NCI-H2081 treated with DMSO at 0.1 percent for 48 hours (cell line): Measurements from ENCODE around the gene SEC31A.
"Not testable (repeated sequence)": the region's sequence is repeated elsewhere in the genome, so short reads cannot be mapped to it uniquely, and the experiment has no call there.

Experiments
- DNase-seq: peaks from one replicate; lab custom pipeline; 2025; lab: John Stamatoyannopoulos, UW

Gene SEC31A

GRCh38 chr4:82833060-82833459 is 57.9 kb downstream of the SEC31A start:
- not testable (repeated sequence) for DNase-seq

- DNase-seq = no peak
These were observed 65.5 kb downstream of the SEC31A start for GRCh38 chr4:82825425-82825824.

GRCh38 chr4:82823062-82823461 is 67.9 kb downstream of the SEC31A start:
- DNase-seq = no peak

- DNase-seq = no peak
These were observed 70.3 kb downstream of the SEC31A start for GRCh38 chr4:82820689-82821088.

- DNase-seq = no peak
These were observed 72.0 kb downstream of the SEC31A start for GRCh38 chr4:82818664-82819662.

GRCh38 chr4:82816874-82817273 is 74.1 kb downstream of the SEC31A start:
- DNase-seq = not testable (repeated sequence)

- no peak for DNase-seq
These were observed 76.9 kb downstream of the SEC31A start for GRCh38 chr4:82814034-82814433.

GRCh38 chr4:82811838-82812341 is 79.1 kb downstream of the SEC31A start:
- DNase-seq = no peak

GRCh38 chr4:82811392-82811791 is 79.6 kb downstream of the SEC31A start:
- no peak for DNase-seq

- DNase-seq = no peak
These were observed 80.8 kb downstream of the SEC31A start for GRCh38 chr4:82810176-82810575.

- DNase-seq = no peak
These were observed 81.3 kb downstream of the SEC31A start for GRCh38 chr4:82809619-82810018.

GRCh38 chr4:82803746-82804145 is 87.2 kb downstream of the SEC31A start:
- DNase-seq = no peak

GRCh38 chr4:82802911-82803310 is 88.0 kb downstream of the SEC31A start:
- DNase-seq = no peak

GRCh38 chr4:82801910-82802521 is 88.9 kb downstream of the SEC31A start:
- no peak for DNase-seq

- DNase-seq = no peak
These were observed 91.7 kb downstream of the SEC31A start for GRCh38 chr4:82799006-82799881.

- DNase-seq = no peak
These were observed 92.6 kb downstream of the SEC31A start, which contains the start of gene SCD5 for GRCh38 chr4:82798168-82799005. Gene SCD5, minus strand, starts transcription at chr4:82798796. Its CDS starts 259 bp downstream, at chr4:82798537.

- DNase-seq = no peak
These were observed 93.4 kb downstream of the SEC31A start for GRCh38 chr4:82797405-82798111.

- DNase-seq = no peak
These were observed 93.9 kb downstream of the SEC31A start for GRCh38 chr4:82797040-82797404.

GRCh38 chr4:82792912-82793649 is 97.9 kb downstream of the SEC31A start:
- no peak for DNase-seq

GRCh38 chr4:82791179-82791578 is 99.8 kb downstream of the SEC31A start:
- no peak for DNase-seq
